GM18519 (cell line): ENCODE results near the gene CSMD2.

Source experiments
- ATAC-seq: cut with Tn5 transposase; IDR thresholded peaks from one replicate; pipeline ENCODE4 v1.9.1; 2021; ENCODE audit warnings: mild to moderate bottlenecking, moderate library complexity; ENCODE audit not compliant: unreplicated experiment, low FRiP score

Gene CSMD2

DNA sequence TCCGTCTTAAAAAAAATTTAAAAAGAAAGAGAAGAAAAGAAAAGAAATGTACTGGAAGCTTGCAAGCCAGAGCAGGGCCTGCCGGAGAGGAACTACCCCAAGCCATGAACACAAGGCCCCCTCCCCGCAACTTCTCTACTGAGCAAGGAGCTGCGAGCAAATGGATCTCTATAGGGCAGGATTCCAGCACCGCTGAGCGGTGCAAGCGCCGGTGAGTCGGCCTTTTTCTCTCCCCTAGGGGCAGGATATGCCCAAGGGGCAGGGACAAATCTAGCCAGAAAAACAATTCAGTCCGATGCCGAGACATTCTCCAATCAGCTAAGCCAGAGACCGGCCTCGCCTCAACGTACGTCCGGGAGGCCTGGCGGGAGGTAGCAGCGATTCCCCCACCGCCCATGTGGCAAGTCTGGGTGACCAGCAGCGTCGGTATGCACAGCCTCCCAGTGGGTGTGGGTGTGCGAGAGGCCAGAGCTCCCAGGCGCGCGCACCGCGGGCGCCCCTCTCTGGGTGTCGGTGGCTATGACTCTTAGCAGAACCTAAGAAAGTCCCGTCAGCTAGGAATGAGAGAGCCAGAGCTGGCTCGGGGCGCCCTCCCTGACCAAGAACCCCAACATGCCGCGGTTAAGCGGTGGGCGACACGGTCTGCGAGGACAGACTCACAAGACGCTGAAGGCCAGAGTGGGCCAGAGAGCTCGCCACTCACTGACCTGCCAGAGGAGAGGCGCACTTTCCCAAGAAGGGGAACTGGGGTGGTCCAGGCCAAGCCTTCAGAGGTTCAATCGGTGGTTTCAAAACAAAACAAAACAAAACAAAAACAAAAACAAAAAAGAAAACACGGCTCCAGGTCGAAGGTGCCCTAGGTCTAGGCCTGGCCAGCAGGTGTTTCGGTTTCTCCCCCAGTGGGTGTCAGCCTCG lies 1.9 kb downstream of the CSMD2 start:
- ATAC-seq: no peak

DNA sequence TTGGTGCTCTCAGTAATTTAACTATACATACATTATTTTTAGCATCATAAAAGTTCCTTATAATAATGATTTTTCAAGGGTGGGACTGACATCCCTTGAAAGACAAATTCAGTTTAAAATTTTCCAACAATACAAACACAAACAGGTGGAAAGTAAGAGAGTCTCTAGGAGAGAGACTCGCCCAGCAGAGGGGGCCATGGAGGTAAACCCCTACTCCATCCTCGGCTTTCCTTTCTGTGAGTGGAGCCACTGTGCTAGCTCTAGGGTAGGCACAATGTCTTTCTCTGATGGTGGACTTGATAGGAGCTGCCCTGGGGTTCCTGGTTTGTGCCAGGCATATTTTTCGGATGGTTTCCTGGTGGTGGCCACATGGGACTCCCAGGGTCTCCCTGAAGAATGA lies 8.3 kb downstream of the CSMD2 start:
- no peak for ATAC-seq

DNA sequence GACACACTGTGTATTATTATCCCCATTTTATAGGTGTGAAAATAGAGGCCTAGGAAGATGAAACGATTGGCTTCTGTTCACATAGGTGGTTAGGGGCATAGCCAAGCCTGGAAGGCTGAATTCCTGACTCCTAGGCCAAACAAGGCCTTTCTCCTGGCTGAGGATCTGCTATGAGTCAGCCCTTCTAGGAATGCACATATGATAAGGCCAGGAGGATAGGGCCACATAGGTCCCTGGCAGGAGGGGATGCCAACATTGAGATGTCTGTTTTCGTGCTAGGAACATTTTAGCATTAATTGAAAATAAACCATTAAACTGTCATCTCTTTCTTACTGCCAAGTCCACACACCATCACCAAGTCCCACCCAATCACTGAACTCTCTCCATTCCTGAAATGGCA lies 9.2 kb downstream of the CSMD2 start:
- ATAC-seq: no peak

DNA sequence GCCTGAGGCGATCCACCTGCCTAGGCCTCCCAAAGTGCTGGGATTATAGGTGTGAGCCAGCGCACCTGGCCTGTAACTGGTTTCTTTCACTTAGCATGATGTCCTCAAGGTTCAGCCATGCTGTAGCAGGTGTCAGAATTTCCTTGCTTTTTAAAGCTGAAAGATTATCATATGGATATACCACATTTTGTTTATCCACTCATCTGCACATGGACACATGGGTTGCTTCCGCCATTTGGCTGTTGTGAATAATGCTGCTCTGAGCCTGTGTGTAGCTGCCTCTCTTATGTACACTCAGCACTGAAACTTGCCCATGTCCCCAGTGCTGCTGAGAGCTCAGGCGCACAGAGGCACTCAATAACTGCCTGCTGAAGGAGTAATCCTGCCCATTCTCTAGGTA lies 11.8 kb downstream of the CSMD2 start:
- ATAC-seq: no peak

DNA sequence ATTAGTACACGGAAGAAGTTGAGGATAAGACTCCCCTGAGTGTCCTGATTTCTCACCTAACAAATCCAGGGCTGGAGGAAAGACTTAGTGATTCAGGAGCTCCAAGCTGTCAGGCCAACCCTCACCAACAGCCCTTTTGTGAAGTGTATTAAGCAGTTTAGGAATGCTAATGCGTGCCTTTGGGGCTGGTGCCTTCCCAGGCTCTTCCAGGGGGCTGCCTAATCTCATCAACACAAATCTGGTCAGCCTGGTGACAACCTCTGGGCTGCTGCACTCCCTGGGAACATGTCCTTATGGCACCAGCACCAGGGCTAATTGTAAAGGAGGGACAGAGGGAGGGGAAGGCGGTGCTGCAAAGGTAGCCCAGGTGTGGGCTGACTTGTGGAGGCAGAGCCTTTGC lies 15.5 kb downstream of the CSMD2 start:
- no peak for ATAC-seq

DNA sequence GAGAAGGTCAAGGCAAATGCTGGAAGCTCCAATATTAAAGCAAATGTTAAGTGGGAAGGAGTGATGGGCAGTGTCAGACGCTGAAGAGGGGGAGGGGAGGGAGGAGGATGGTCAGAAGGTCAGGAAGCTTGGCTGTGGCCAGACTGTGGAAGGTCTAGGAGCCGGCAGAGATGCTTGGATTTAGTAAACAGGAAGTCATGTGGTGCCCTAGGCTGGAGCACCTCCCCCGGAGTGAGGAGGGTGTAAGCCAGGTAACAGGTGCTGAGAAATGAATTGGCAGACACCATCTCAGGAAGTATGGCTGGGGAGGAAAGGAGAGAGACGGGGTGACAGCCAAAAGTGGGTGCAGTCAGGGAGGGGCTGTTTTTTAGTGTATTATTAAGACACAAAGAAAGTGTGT lies 17.7 kb downstream of the CSMD2 start:
- ATAC-seq: no peak

DNA sequence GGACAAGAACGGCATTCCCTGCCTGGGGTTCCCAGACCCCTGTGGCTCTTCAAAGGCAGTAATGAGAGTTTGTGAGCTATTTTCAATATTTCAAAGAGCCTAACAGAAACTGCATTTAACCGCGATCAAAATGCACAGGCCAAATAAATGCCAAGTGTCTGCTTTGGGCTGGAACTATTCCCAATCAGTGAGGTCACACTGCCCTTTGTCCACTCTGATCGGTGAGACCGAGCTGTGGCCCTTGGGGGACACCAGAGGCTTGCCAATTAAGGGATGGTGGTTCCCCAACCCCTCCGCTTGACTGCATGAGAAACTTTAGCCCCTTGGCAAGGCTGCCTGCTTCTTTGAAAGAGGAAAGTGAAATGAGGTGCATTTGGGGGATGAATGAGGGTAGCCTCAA lies 20.3 kb downstream of the CSMD2 start:
- no peak for ATAC-seq

DNA sequence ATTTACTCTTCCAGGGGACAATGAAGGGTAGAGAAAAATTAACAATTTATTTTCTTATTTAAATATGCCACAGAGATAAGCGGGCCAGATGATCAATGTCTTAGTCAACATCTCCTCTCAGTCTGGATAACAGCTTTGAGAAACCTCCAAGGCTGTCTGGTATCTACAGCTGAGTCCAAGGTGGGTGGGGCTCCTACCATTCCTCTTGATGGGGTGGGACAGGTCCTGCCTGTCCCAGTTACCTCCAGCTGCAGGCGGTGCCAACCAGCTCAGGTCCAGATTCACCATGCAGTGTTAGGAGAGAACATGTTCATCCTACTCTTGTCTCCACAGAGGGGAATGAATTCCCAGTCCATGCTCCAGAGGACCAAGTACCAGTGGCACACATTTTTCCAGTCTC lies 21.1 kb downstream of the CSMD2 start:
- no peak for ATAC-seq

DNA sequence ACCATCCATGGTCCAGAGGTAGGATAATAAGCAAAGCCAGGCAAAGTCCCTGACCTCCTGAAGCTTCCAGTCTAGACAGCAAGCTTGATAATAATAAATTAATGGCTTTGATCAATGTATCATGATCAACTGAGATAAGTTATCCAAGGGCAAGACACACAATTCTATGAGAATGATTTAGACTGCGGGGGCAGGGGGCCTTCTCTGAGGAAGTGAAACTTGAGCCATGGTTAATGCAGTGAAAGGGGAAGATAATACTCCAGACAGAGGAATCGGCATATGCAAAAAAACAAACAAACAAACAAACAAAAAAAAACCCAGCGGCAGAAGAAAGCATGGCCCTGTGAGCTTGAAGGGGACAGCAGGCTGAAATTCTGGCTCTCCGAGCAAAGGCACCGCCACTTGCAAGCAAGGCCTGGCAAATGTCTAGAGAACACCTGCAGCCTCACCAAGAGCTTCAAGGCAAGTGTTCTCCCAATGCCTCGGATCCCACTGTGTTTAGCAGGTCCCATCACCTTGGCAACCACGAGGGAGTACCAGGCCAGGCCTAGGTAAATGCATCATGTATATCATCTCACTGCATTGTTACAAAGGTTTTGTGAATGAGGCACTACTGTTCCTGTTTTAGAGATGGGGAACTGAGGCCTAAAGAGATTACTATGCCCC lies 24.9 kb downstream of the CSMD2 start:
- ATAC-seq: no peak

DNA sequence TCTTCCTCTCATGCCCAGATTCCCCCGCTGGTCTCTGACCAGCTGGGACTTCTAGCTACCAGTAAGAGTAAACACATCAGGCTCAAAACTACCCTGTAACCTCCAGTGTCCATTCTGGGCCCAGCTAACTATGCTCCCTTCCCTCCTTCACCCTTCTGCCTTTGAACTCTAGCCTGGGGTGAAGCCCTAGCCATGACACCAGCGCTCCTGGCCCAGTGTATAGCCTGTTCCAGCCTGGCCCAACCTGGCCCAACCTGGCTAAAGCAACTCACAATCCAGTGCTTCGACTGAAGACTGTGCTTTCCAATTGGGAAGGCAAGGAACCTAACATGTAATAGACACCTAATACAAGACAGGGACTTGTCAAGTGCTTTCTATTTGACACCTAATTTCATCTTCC lies 27.6 kb downstream of the CSMD2 start:
- no peak for ATAC-seq

DNA sequence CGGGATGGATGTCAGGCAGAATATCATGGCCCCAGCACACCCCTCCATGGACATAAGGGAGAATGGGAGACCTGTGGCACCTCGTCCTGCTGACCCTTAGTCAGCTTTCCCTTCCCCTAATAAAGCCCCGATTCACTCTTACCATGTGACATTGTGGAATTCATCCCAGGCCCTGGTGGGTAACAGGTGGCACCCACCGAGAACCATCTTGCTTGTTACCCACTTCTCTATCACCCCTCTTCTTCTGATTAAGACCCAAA lies 32.9 kb downstream of the CSMD2 start:
- no peak for ATAC-seq

DNA sequence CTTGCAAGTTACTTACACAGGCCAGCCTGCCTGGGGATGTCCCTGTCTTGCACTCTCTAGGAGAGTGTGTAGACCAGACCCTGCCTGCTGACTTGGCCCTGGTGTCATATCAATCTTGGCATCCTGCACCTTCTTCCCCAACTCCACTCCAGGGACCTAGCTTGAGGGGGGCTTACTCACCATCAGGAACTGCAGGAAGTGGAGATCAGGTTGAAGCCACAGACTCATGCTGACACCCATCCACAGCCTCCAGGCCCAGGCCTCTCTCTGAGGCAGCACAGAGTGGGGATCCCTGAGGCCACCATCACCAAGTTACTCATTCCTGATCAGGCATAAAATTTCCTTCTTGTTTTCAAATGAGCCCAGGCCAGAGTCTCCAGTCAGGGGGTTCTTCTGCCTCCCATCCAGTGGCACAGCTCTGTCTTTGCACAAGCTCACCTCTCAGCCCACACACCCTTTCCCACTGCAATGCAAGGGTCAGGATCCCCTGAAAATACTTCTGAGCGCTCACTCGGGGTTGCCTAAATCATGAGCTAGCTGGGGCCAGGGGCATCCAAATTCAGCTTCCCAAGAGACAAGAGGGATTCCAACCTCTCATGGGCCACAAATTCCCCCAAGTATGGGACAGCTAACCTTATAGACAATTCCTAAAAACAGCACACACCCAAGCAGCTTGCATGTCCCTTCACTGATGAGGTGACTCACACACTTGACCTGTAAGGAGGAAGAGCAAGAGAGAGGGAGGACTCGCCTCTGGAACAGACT lies 33.5 kb downstream of the CSMD2 start:
- ATAC-seq: no peak

DNA sequence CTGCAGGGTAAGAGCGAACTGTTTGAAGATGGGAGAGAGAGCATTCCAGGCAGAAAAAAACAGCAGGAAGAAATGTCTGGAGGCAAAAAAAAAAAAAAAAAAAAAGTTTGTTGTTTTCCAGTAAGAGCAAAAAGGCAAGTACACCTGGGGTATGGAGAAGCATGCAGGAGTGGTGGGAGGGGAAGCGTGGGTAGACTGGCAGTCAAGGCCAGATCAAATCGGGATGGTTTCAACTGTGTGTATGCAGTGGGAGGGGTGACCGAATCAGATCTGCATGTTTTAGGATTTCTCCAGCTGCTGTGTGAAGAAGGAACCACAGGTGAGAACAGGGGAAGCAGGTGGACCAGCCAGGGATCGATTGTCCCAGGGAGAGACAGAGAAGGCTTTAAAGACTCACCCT lies 34.7 kb downstream of the CSMD2 start:
- no peak for ATAC-seq

DNA sequence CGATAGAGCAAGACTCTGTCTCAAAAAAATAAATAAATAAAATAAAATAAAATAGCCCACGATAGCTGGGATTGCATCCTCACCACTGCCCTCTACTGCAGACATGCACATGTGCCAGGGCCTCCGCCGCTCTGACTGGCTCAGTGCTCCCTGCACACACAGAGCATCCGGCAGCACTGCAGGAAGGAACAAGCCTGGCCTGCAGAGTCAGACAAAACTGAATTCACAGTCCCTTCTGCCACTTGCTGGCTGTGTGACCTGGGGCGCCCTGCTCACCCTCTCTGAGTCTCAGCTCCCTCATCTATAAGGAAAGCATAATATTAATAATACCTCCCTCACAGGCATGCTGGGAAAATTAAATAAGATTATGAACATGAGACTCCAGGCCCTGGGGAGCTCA lies 35.4 kb downstream of the CSMD2 start:
- no peak for ATAC-seq

DNA sequence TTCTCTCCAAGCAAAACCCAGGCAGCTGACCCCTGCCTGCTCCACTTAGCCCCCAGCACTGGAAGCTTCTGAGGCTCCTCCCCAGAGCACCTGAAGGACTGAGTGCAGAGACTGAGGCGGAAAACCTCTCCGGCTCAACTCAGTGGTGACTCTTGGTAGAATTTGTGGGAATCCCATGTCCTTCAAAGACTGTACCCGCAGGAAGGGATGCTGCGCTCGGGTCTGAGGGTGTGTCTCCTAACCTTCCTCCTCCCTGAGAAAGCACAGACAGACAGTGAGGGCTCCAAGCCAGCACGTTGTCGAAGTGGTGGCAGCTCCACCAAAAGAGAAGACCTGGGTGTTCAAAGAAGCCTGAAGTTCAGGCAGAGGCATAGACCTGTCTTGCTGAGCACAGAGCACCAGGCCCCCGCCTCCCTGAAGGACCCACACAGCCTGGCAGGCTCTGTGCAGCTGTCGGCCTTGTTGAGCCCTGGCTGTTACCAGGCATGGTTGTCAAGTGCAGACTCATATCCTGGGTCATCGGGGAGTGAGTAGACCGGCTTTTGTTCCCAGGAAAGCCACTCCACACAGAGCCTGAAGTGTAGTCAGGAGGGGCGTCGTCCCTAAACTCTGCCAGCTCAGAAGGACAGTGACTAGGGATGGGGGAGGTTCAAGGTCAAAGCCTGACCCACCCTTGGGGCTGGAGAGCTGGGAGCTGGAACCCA lies 36.7 kb downstream of the CSMD2 start:
- ATAC-seq: no peak

DNA sequence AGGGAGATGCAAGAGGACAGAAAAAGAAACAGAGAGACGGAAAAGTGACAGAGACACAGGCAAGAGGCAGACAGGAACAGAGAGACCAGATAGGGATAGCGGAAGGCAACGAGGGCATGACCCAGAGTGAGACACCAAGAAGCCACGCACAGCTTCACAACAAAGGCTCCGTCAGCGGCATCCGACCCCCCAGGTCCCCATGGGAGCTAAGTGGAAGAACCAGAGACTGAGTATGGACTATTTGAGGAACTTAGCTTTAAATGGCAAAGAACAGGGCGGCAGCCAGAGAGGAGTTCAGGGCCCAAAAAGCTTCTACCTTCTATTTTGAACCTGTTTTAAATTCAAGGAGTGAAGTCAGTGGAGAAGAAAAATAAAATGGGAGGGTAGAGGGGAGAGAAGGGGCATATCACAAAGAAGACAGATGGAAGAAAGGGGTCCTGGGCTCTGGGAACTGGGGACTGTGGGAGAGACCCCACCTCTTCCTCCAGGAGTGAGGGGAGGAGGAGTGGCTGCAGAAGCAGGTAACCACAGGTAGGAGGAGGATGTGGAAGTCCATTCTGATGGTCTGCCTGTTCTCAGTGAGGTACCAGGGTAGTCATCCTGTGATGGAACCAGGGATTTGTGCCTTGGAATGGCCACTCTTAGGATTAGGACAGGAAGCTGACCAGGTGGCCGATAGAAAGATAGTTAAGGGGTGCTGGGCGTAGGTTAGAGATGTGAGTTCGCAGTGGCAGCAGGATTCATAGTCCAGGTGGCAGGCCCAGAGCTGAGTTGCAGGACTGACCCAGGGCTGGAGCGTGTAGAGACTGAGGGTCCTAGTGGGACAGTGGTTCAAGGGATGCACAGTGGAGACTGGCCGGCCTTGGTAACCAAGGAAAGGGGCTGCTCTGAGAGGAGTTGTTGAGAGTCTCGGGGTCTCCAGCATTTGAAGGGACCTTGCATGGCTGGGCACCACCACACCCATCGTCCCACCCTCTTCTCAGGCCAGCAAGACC lies 37.7 kb downstream of the CSMD2 start:
- no peak for ATAC-seq

DNA sequence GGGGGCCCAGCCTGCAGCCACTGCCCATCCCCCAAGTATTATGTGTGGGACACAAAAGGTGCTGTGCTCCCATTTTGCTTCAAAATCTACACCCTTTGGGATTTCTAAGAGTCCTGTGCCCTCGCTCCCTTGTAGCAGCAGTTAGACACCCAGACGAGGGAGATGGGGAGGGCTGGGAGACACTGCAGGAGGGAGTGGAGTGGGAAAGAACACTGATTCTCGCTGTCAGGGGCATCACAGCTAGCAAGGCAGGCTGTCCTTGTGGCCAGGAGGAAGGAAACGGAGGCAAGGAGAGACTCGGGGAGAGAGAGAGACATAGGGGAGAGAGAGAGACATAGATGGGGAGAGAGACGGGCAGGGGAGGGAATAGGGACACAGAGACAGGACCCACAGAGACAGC lies 38.5 kb downstream of the CSMD2 start:
- no peak for ATAC-seq

DNA sequence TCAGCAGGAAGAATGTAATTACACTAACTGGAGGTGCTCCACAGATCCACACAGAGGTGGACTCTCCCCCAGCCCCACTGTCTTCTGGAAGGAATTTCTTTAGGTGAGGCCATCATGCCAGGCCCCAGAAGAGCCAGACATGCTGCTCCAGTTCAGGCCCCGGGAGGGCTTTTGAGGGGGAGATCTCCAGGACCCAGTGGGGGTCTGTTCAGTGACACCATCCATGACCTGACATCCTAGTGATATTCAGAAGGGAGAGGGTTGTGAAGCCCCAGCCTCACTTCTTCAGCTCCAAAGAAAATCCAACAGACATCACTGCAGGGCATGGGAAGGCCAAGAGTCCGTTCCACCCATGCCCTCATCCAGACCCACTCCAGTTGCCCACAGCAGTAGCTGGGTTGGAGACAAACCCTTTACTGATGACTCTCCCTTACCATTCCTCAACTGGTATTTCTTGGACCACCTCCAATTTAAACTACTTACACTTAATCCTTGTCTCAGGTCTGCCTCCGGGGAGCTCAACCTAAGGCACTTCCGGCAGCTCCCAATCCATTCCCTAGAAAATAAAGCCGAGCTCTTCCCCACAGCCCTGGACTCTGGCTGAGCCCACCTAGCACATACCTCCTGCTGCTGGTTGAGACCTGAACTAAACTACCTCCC lies 39.2 kb downstream of the CSMD2 start:
- ATAC-seq: no peak
